CD14-positive monocyte (primary cell): ENCODE data around the gene CNNM4. TPM values are rescaled to one million over a fixed set of nuclear protein-coding genes. Genes with fewer than 3 reads are reported as not detected.

Source experiments
- DNase-seq, 3 donors: peaks; one replicate each; pipeline ENCODE4 v3.0.0-alpha.2; 2011 to 2022
- H2AFZ ChIP-seq: 2 replicates; pipeline ENCODE4 v1.6.0; 2012; ENCODE audit warnings: mild to moderate bottlenecking, low read depth, low read length, inconsistent platforms; ENCODE audit not compliant: insufficient read depth, poor library complexity, severe bottlenecking
- H3K27ac ChIP-seq, 2 donors: 1 replicate in 1 of 2; 2 replicates in 1 of 2; pipeline ENCODE4 v1.5.1; 2012 to 2013; ENCODE audit warnings: low read length in 2 of 2, control low read depth in 1 of 2, inconsistent platforms in 1 of 2, low read depth in 1 of 2, mild to moderate bottlenecking in 1 of 2
- H3K27me3 ChIP-seq, 2 donors: one replicate each; pipeline versions ENCODE4 v1.6.0 to v1.6.1; 2011 to 2013; ENCODE audit warnings: low read length in 2 of 2; ENCODE audit not compliant: control insufficient read depth in 2 of 2, insufficient read depth in 2 of 2
- H3K36me3 ChIP-seq, 2 donors: replicated peaks in 1 of 2; 1 replicate in 1 of 2; 2 replicates in 1 of 2; pipeline versions ENCODE4 v1.5.1 to v1.6.1; 2012 to 2013; ENCODE audit warnings: low read length in 2 of 2, control low read depth in 1 of 2, inconsistent platforms in 1 of 2, mild to moderate bottlenecking in 1 of 2; ENCODE audit not compliant: insufficient read depth in 2 of 2, control insufficient read depth in 1 of 2
- H3K4me1 ChIP-seq, 2 donors: 1 replicate in 1 of 2; 2 replicates in 1 of 2; pipeline versions ENCODE4 v1.5.1 to v1.6.1; 2012 to 2013; ENCODE audit warnings: low read length in 2 of 2, control low read depth in 1 of 2, inconsistent platforms in 1 of 2, mild to moderate bottlenecking in 1 of 2, moderate library complexity in 1 of 2; ENCODE audit not compliant: insufficient read depth in 2 of 2, control insufficient read depth in 1 of 2
- H3K4me2 ChIP-seq: replicated peaks from 2 replicates; pipeline ENCODE3; 2012; ENCODE audit warnings: low read length, moderate library complexity, mild to moderate bottlenecking; ENCODE audit not compliant: poor library complexity, severe bottlenecking; ENCODE audit errors: extremely low read depth
- H3K4me3 ChIP-seq, 3 experiments: fragments of 200-600 bp in 1 of 3; sonication (generic) in 1 of 3; replicated peaks in 1 of 3; 1 replicate in 2 of 3; 2 replicates in 1 of 3; pipeline ENCODE4 v1.5.1; 2011 to 2013; ENCODE audit warnings: low read length in 3 of 3, mild to moderate bottlenecking in 3 of 3, control low read depth in 2 of 3, low read depth in 2 of 3, inconsistent platforms in 1 of 3, moderate library complexity in 1 of 3
- H3K79me2 ChIP-seq: 2 replicates; pipeline ENCODE4 v1.6.0; 2012; ENCODE audit warnings: mild to moderate bottlenecking, control low read depth, inconsistent platforms, low read length, moderate library complexity; ENCODE audit not compliant: insufficient read depth
- H3K9ac ChIP-seq: 2 replicates; pipeline ENCODE4 v1.6.0; 2017; ENCODE audit warnings: low read length, mild to moderate bottlenecking; ENCODE audit not compliant: insufficient read depth, poor library complexity, severe bottlenecking
- H3K9me3 ChIP-seq, 2 donors: replicated peaks in 1 of 2; 1 replicate in 1 of 2; 2 replicates in 1 of 2; pipeline versions ENCODE4 v1.5.1 to v1.6.1; 2012 to 2013; ENCODE audit warnings: low read length in 2 of 2, control low read depth in 1 of 2; ENCODE audit not compliant: control insufficient read depth in 1 of 2, insufficient read depth in 1 of 2
- H4K20me1 ChIP-seq: 2 replicates; pipeline ENCODE4 v1.6.0; 2012; ENCODE audit warnings: mild to moderate bottlenecking, low read length, control low read depth, moderate library complexity; ENCODE audit not compliant: insufficient read depth
- H3K27ac Mint-ChIP-seq, 7 donors: one replicate each; pipeline ENCODE4 v1.8.0; 2020; ENCODE audit warnings: mild to moderate bottlenecking in 7 of 7, mixed read lengths in 7 of 7, moderate library complexity in 6 of 7, inconsistent platforms in 2 of 7
- H3K27me3 Mint-ChIP-seq, 3 donors: one replicate each; pipeline ENCODE4 v1.8.0; 2021 to 2022; ENCODE audit warnings: low read depth in 3 of 3, mild to moderate bottlenecking in 3 of 3, mixed read lengths in 3 of 3, moderate library complexity in 3 of 3, inconsistent platforms in 1 of 3
- H3K36me3 Mint-ChIP-seq, 2 donors: one replicate each; pipeline ENCODE4 v1.8.0; 2020; ENCODE audit warnings: mixed read lengths in 2 of 2, inconsistent platforms in 1 of 2, mild to moderate bottlenecking in 1 of 2
- H3K4me1 Mint-ChIP-seq: one replicate; pipeline ENCODE4 v1.8.0; 2020; ENCODE audit warnings: mild to moderate bottlenecking, mixed read lengths
- H3K4me3 Mint-ChIP-seq, 2 donors: one replicate each; pipeline ENCODE4 v1.8.0; 2020; ENCODE audit warnings: mild to moderate bottlenecking in 2 of 2, mixed read lengths in 2 of 2, moderate library complexity in 1 of 2
- H3K9me3 Mint-ChIP-seq, 7 donors: one replicate each; pipeline ENCODE4 v1.8.0; 2020 to 2022; ENCODE audit warnings: mixed read lengths in 7 of 7, mild to moderate bottlenecking in 6 of 7, moderate library complexity in 6 of 7, inconsistent platforms in 2 of 7
- CTCF ChIP-seq: fragments of 200-600 bp; IDR thresholded peaks from one replicate; pipeline ENCODE4 v1.8.0; 2022; ENCODE audit warnings: antibody characterized with exemption, mild to moderate bottlenecking
- WGBS: methylation state at CpG from one replicate; pipeline ENCODE4 v1.1.5; 2013; ENCODE audit warnings: missing lambda C conversion rate; ENCODE audit not compliant: insufficient coverage; 5-methylcytosine and 5-hydroxymethylcytosine counted together
- intact Hi-C, 2 donors: fragments of 100-400 bp; cut with micrococcal nuclease; formaldehyde crosslinking; loops; one replicate each; pipeline versions ENCODE4 v1.15.0 to v1.15.1; 2023
- polyA plus RNA-seq, 3 donors: library from polyadenylated mRNA; depleted of rRNA in 1 of 3; unstranded in 2 of 3; stranded (reverse) in 1 of 3; fragments of 300-500 nt in 2 of 3; fragments of >200 nt in 1 of 3; fragmentation: Illumina TruSeq in 2 of 3; gene quantifications; 1 replicate in 2 of 3; 2 replicates in 1 of 3; pipeline ENCODE4 v1.2.3, GENCODE V29; 2012 to 2021

Gene CNNM4
- polyA plus RNA-seq, 3 donors = 2.3 to 8.3 (median 2.6) TPM

- Histone ChIP-seq H3K9ac (no peak overlapping the region), H4K20me1 (no peaks in the 10 kb centered on the region), H3K79me2 (no peaks in the 10 kb centered on the region), H2AFZ (no peak overlapping the region), H3K27ac (no peak overlapping the region), H3K27me3 (no peaks in the 10 kb centered on the region), H3K4me2 (no peak overlapping the region), H3K4me1 (peaks cover 4 to 5% of the 10 kb centered on the region in 2 donors), H3K36me3 (peaks cover 12 to 43% of the 10 kb centered on the region in 2 donors), H3K9me3 (no peaks in the 10 kb centered on the region), H3K4me3 (no peak overlapping the region)
- H3K27ac Mint-ChIP-seq = no peak overlapping the region
- H3K27me3 Mint-ChIP-seq = no peaks in the 10 kb centered on the region
- H3K4me3 Mint-ChIP-seq = no peak overlapping the region
- peaks cover 24 to 37% of the 10 kb centered on the region in 2 donors for H3K36me3 Mint-ChIP-seq
- 33% methylated on average over 14 of the region's 15 CpGs for WGBS
- no peaks in the 10 kb centered on the region for H3K9me3 Mint-ChIP-seq
- TF ChIP-seq CTCF = peak; percentile 73
- intact Hi-C loops = no loop called here
- peak; percentile 33 to 50 (median 49) for DNase-seq
- H3K4me1 Mint-ChIP-seq = no peaks in the 10 kb centered on the region
These were observed 40.5 kb downstream of the CNNM4 start for GRCh38 chr2:96801005-96801785.

- peaks cover 4 to 5% of the 10 kb centered on the region in 2 donors for H3K4me1 ChIP-seq
- no peak overlapping the region for H3K9ac ChIP-seq
- H3K4me2 ChIP-seq = no peak overlapping the region
- Mint-ChIP-seq H3K4me1 (no peaks in the 10 kb centered on the region), H3K4me3 (no peak overlapping the region), H3K9me3 (no peaks in the 10 kb centered on the region), H3K36me3 (peaks cover 22 to 40% of the 10 kb centered on the region in 2 donors), H3K27me3 (no peaks in the 10 kb centered on the region), H3K27ac (no peak overlapping the region)
- intact Hi-C loops = no loop called here
- 86% methylated on average over 9 of the region's 10 CpGs for WGBS
- no peak overlapping the region for H3K27ac ChIP-seq
- TF ChIP-seq CTCF = no peak
- H3K79me2 ChIP-seq = no peaks in the 10 kb centered on the region
- H3K27me3 ChIP-seq = no peaks in the 10 kb centered on the region
- no peak overlapping the region for H3K4me3 ChIP-seq
- H3K9me3 ChIP-seq = no peaks in the 10 kb centered on the region
- peaks cover 14 to 42% of the 10 kb centered on the region in 2 donors for H3K36me3 ChIP-seq
- no peak for DNase-seq
- H4K20me1 ChIP-seq = no peaks in the 10 kb centered on the region
- no peak overlapping the region for H2AFZ ChIP-seq
These were observed 41.3 kb downstream of the CNNM4 start for GRCh38 chr2:96801786-96802595.
